HG03558 (cell line): ENCODE results near the gene OR2T6.
A peak's percentile ranks its signal among the peaks of the same experiment; 100 is the strongest.
"Not testable (repeated sequence)": the region's sequence is repeated elsewhere in the genome, so short reads cannot be mapped to it uniquely, and the experiment has no call there.

ENCODE experiments used
- ATAC-seq: cut with Tn5 transposase; IDR thresholded peaks from one replicate; pipeline ENCODE4 v1.9.1; 2021; ENCODE audit warnings: moderate number of reproducible peaks; ENCODE audit not compliant: unreplicated experiment; ENCODE audit errors: extremely low read depth

The OR2T6 gene

GRCh38 chr1:248431683-248432082, 56.1 kb downstream of the OR2T6 start:
- ATAC-seq, result not testable (repeated sequence)

GRCh38 chr1:248432201-248432600, 56.7 kb downstream of the OR2T6 start:
- ATAC-seq, result not testable (repeated sequence)

GRCh38 chr1:248433811-248434415, 58.4 kb downstream of the OR2T6 start:
- not testable (repeated sequence) for ATAC-seq

GRCh38 chr1:248434913-248435312, 59.4 kb downstream of the OR2T6 start:
- ATAC-seq, result peak; percentile 47

GRCh38 chr1:248436303-248436702, 60.8 kb downstream of the OR2T6 start:
- peak; percentile 40 for ATAC-seq

- ATAC-seq, result peak; percentile 30
Measured at GRCh38 chr1:248438668-248439067, 63.1 kb downstream of the OR2T6 start.

GRCh38 chr1:248439283-248439682, 63.7 kb downstream of the OR2T6 start:
- not testable (repeated sequence) for ATAC-seq
